ENCODE measurements around the gene GTF3C4.

GTF3C4 gene

DNA sequence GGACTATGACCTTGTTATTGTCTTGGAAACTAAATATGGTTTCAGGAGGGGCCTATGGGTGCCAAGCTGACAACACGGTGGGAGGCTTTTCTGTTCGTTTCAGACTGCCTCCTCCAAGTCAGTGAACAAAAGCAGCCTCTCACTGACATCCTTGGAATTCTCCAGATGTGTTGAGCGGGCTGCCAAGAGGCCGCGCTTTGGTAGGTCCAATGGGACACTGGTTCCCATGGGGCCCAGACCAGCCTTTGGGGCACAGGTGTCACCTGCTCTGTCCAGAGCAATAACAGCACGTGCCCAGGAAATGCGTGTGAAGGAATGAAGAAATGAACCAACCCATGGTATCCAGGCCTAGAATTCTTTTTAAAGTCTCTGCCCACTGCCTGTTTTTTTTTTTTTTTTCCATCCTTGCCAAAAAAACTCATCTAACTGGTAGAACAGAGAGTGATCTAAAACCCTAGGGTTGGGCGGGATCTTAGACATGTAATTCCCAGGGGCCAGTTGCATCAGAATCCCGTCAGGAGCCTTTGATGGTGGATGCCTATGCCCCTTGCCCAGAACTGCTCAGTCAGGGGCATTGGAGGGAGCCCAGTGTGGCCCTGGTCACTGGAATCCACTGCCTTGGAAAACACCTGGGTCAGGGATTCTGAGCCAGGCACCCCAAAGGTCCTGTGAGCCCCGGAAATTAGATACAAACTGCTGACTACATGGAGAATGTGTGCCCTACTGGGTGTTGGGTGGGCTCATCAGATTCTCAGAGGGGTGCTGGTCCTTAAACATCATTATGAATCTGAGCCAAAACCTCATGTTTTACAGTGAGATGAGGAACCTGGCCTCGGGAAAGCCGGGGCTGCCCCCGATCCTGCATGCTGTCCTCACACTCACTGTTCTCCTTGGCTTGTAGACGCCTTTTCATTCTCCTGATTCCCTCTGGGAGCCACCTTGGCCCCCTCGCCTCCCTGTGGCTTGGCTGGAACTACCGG, 60.1 kb downstream of the GTF3C4 start:
- no peak for DNase-seq (ENCODE audit: low read depth, low spot score)

DNA sequence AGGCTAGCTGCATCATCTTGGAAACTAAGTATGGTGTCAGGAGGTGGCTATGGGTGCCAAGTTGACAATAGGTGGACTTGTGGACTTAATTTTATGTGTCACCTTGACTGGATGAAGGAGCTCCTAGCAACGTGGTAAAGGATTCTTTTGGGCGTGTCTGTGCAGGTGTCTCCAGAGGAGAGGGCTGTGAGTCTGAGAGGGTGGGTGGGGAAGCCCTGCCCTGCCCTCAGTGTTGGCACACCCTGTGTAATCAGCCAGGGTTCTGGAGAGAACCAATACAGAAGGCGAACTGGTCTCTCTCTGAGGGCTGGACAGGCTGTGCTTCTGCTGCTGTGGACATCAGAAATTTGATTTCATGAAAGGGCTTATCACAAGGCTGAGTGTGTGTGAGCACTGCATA, 61.0 kb downstream of the GTF3C4 start:
- no peak for DNase-seq (ENCODE audit: low read depth, low spot score)

- DNase-seq (ENCODE audit: low read depth, low spot score), result no peak
Observed at GRCh38 chr9:132732326-132733259, 62.3 kb downstream of the GTF3C4 start.

- DNase-seq (ENCODE audit: low read depth, low spot score), result no peak
Observed at GRCh38 chr9:132733260-132733815, 63.1 kb downstream of the GTF3C4 start.

GRCh38 chr9:132739710-132740310, 69.5 kb downstream of the GTF3C4 start:
- no peak for DNase-seq (ENCODE audit: low read depth, low spot score)

- DNase-seq (ENCODE audit: low read depth, low spot score), result no peak
Observed at GRCh38 chr9:132740526-132741309, 70.5 kb downstream of the GTF3C4 start.

GRCh38 chr9:132742821-132743311, 72.6 kb downstream of the GTF3C4 start:
- DNase-seq (ENCODE audit: low read depth, low spot score), result no peak

- no peak for DNase-seq (ENCODE audit: low read depth, low spot score)
Observed at GRCh38 chr9:132743931-132744479, 73.7 kb downstream of the GTF3C4 start.
